ENCODE measurements around the gene PRELID2. TPM values are rescaled to one million over a fixed set of nuclear protein-coding genes. Genes with fewer than 3 reads are reported as not detected.

The PRELID2 gene
- total RNA-seq, 4 donors from 2014 or later, result 13.6 to 19.8 (median 17.3) TPM

DNA sequence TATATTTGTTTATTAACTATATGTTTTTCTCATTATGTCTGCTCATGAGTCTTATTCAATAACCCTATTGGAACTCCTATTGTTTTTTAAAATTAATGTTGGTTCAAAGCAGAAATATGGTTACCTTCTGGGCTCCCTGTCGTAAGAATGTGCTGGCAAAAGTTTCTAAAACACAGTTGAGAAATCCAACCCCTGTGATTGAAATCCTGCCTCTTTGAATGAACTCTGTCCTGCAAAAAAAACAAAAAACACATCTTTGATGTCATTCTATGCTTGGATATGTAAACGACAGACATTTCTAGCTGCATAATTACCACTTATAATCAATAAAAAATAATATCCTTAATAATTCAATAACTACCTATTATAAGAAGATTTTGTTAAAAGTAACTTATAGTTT lies 38.8 kb downstream of the PRELID2 start:
- no peaks in the 10 kb centered on the region for H3K4me1 ChIP-seq
- 93 to 94% methylated on average over 2 of the region's 2 CpGs for WGBS, 2 donors (ENCODE audit: low coverage in 1 of 2)
- no peak for ATAC-seq
- H3K27ac ChIP-seq, result no peak overlapping the region
- H3K36me3 ChIP-seq, result peaks cover 0 to 13% of the 10 kb centered on the region in 2 donors
- no peaks in the 10 kb centered on the region for H3K27me3 ChIP-seq
- no peak overlapping the region for H3K4me3 ChIP-seq
- TF ChIP-seq POLR2A (IDR thresholded peaks at IDR 0.05) (no peak), POLR2AphosphoS5 (IDR thresholded peaks at IDR 0.05) (no peak), EP300 (IDR thresholded peaks at IDR 0.05) (no peak)
- TF ChIP-seq, protein P1, sequence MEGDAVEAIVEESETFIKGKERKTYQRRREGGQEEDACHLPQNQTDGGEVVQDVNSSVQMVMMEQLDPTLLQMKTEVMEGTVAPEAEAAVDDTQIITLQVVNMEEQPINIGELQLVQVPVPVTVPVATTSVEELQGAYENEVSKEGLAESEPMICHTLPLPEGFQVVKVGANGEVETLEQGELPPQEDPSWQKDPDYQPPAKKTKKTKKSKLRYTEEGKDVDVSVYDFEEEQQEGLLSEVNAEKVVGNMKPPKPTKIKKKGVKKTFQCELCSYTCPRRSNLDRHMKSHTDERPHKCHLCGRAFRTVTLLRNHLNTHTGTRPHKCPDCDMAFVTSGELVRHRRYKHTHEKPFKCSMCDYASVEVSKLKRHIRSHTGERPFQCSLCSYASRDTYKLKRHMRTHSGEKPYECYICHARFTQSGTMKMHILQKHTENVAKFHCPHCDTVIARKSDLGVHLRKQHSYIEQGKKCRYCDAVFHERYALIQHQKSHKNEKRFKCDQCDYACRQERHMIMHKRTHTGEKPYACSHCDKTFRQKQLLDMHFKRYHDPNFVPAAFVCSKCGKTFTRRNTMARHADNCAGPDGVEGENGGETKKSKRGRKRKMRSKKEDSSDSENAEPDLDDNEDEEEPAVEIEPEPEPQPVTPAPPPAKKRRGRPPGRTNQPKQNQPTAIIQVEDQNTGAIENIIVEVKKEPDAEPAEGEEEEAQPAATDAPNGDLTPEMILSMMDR (IDR thresholded peaks at IDR 0.05), result no peak
- no peaks in the 10 kb centered on the region for H3K9me3 ChIP-seq

- H3K36me3 ChIP-seq, result peaks cover 0 to 8% of the 10 kb centered on the region in 2 donors
- TF ChIP-seq POLR2AphosphoS5 (IDR thresholded peaks at IDR 0.05) (no peak), POLR2A (IDR thresholded peaks at IDR 0.05) (no peak), EP300 (IDR thresholded peaks at IDR 0.05) (no peak)
- TF ChIP-seq, protein P1 (IDR thresholded peaks at IDR 0.05), result no peak
- 64 to 76% methylated on average over 2 of the region's 2 CpGs for WGBS, 2 donors (ENCODE audit: low coverage in 1 of 2)
- H3K9me3 ChIP-seq, result no peaks in the 10 kb centered on the region
- no peak overlapping the region for H3K4me3 ChIP-seq
- no peaks in the 10 kb centered on the region for H3K27me3 ChIP-seq
- H3K4me1 ChIP-seq, result no peaks in the 10 kb centered on the region
- no peak overlapping the region for H3K27ac ChIP-seq
- ATAC-seq, result no peak
Measured at GRCh38 chr5:145793574-145793973, 41.6 kb downstream of the PRELID2 start.

- H3K36me3 ChIP-seq, result peaks cover 0 to 8% of the 10 kb centered on the region in 2 donors
- no peaks in the 10 kb centered on the region for H3K27me3 ChIP-seq
- H3K27ac ChIP-seq, result no peak overlapping the region
- H3K4me3 ChIP-seq, result no peak overlapping the region
- no peaks in the 10 kb centered on the region for H3K4me1 ChIP-seq
- no peaks in the 10 kb centered on the region for H3K9me3 ChIP-seq
- 32% methylated on average over 3 of the region's 3 CpGs; no CpG with 5 or more reads in 1 of the 2 donors for WGBS, 2 donors (ENCODE audit: low coverage in 1 of 2)
- TF ChIP-seq POLR2A (IDR thresholded peaks at IDR 0.05) (no peak), POLR2AphosphoS5 (IDR thresholded peaks at IDR 0.05) (no peak), EP300 (IDR thresholded peaks at IDR 0.05) (no peak)
- TF ChIP-seq, protein P1 (IDR thresholded peaks at IDR 0.05), result no peak
- ATAC-seq, result no peak
Measured at GRCh38 chr5:145792840-145793239, 42.3 kb downstream of the PRELID2 start.

- no peak for ATAC-seq
- H3K9me3 ChIP-seq, result no peaks in the 10 kb centered on the region
- H3K4me1 ChIP-seq, result no peaks in the 10 kb centered on the region
- WGBS, 2 donors (ENCODE audit: low coverage in 1 of 2), result 85 to 87% methylated on average over 8 to 9 of the region's 9 CpGs
- no peak overlapping the region for H3K27ac ChIP-seq
- TF ChIP-seq POLR2AphosphoS5 (IDR thresholded peaks at IDR 0.05) (no peak), EP300 (IDR thresholded peaks at IDR 0.05) (no peak)
- TF ChIP-seq, protein P1 (IDR thresholded peaks at IDR 0.05), result no peak
- no peak overlapping the region for H3K4me3 ChIP-seq
- H3K27me3 ChIP-seq, result no peaks in the 10 kb centered on the region
- peaks cover 0 to 8% of the 10 kb centered on the region in 2 donors for H3K36me3 ChIP-seq
Measured at GRCh38 chr5:145791866-145792265, 43.3 kb downstream of the PRELID2 start.

GRCh38 chr5:145787996-145788395 lies 47.1 kb downstream of the PRELID2 start:
- WGBS, 2 donors (ENCODE audit: low coverage in 1 of 2), result 0% methylated on average over 1 of the region's 1 CpG
- peaks cover 0 to 13% of the 10 kb centered on the region in 2 donors for H3K36me3 ChIP-seq
- no peak for ATAC-seq
- H3K9me3 ChIP-seq, result no peaks in the 10 kb centered on the region
- no peak overlapping the region for H3K4me3 ChIP-seq
- no peaks in the 10 kb centered on the region for H3K27me3 ChIP-seq
- no peaks in the 10 kb centered on the region for H3K4me1 ChIP-seq
- no peak for TF ChIP-seq EP300 (IDR thresholded peaks at IDR 0.05)
- TF ChIP-seq POLR2A (IDR thresholded peaks at IDR 0.05), result no peak
- no peak for TF ChIP-seq POLR2AphosphoS5 (IDR thresholded peaks at IDR 0.05)
- TF ChIP-seq, protein P1 (IDR thresholded peaks at IDR 0.05), result no peak
- no peak overlapping the region for H3K27ac ChIP-seq

Measured in gastroesophageal sphincter (tissue), 4 donors.